ENCODE measurements around the gene DTX1.

Gene DTX1

GRCh38 chr12:113071135-113072112 is 14.9 kb downstream of the DTX1 start:
- no peak for DNase-seq (ENCODE audit: low read depth)
- H3K4me3 ChIP-seq (ENCODE audit: low read length) = no peak overlapping the region
- TF ChIP-seq, protein P1, sequence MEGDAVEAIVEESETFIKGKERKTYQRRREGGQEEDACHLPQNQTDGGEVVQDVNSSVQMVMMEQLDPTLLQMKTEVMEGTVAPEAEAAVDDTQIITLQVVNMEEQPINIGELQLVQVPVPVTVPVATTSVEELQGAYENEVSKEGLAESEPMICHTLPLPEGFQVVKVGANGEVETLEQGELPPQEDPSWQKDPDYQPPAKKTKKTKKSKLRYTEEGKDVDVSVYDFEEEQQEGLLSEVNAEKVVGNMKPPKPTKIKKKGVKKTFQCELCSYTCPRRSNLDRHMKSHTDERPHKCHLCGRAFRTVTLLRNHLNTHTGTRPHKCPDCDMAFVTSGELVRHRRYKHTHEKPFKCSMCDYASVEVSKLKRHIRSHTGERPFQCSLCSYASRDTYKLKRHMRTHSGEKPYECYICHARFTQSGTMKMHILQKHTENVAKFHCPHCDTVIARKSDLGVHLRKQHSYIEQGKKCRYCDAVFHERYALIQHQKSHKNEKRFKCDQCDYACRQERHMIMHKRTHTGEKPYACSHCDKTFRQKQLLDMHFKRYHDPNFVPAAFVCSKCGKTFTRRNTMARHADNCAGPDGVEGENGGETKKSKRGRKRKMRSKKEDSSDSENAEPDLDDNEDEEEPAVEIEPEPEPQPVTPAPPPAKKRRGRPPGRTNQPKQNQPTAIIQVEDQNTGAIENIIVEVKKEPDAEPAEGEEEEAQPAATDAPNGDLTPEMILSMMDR (IDR thresholded peaks at IDR 0.05; ENCODE audit: insufficient read depth, low read depth, low read length, missing control alignments) = no peak

GRCh38 chr12:113072136-113072535 is 15.6 kb downstream of the DTX1 start:
- no peak for DNase-seq (ENCODE audit: low read depth)
- TF ChIP-seq, protein P1 (IDR thresholded peaks at IDR 0.05; ENCODE audit: insufficient read depth, low read depth, low read length, missing control alignments) = no peak
- no peak overlapping the region for H3K4me3 ChIP-seq (ENCODE audit: low read length)

GRCh38 chr12:113073586-113073985 is 17.1 kb downstream of the DTX1 start:
- TF ChIP-seq, protein P1 (IDR thresholded peaks at IDR 0.05; ENCODE audit: insufficient read depth, low read depth, low read length, missing control alignments) = no peak
- no peak for DNase-seq (ENCODE audit: low read depth)

DNA sequence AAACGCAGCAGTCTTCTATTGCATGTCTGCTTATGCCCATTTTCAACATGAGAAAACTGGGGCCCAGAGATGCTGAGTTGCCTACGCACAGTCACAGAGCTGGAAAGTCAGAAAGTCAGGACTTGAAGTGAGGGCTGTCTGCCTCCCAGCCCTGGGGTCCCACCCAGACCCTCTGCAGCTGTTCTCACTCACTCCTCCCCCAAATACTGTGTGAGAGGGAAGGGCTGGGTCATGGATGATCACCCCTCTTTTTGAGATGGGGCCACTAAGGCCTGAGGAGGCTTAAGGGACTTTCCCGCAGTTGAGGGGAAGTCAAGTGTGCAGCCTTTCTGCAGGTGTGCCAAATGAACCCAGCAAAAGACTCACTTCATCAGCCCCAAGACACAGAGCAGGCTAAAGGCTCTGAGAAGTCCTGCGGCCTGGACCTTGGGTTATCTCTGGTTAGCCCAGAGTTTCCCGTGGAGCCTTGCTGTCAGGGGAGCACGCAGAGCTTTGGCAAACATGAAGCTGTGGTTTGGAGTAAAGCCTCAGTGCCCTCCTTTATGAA is 18.7 kb downstream of the DTX1 start:
- no peak for DNase-seq (ENCODE audit: low read depth)
- TF ChIP-seq, protein P1 (IDR thresholded peaks at IDR 0.05; ENCODE audit: insufficient read depth, low read depth, low read length, missing control alignments) = no peak
- no peak overlapping the region for H3K4me3 ChIP-seq (ENCODE audit: low read length)

More at GRCh38 chr12:113073586-113073985, 17.1 kb downstream of the DTX1 start:
- no peak overlapping the region for H3K4me3 ChIP-seq (ENCODE audit: low read length)

DNA sequence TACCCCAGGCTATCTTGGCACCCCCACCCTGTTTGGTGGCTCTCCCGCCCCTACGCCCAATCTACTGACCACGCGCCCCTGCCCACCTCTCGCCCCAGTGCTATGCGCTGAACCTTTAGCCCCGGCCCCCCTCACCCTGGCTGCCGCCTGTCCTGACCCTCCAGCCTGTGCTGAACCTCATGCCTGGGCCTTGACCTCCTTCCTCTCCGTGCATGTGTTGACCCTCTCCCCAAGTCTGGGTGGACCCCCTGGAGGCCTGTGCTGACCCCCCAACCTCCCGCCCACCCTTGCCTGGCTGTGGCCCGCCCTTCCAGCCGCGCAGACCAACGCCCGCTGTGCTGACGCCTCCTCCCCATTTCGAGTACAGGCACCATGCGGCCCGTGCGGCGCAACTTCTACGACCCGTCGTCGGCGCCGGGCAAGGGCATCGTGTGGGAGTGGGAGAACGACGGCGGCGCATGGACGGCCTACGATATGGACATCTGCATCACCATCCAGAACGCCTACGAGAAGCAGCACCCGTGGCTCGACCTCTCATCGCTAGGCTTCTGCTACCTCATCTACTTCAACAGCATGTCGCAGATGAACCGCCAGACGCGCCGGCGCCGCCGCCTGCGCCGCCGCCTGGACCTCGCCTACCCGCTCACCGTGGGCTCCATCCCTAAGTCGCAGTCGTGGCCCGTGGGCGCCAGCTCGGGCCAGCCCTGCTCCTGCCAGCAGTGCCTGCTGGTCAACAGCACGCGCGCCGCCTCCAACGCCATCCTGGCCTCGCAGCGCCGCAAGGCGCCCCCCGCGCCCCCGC is 20.7 kb downstream of the DTX1 start:
- no peak for DNase-seq (ENCODE audit: low read depth)
- no peak overlapping the region for H3K4me3 ChIP-seq (ENCODE audit: low read length)
- TF ChIP-seq, protein P1 (IDR thresholded peaks at IDR 0.05; ENCODE audit: insufficient read depth, low read depth, low read length, missing control alignments) = no peak

- H3K4me3 ChIP-seq (ENCODE audit: low read length) = no peak overlapping the region
- DNase-seq (ENCODE audit: low read depth) = no peak
- TF ChIP-seq, protein P1 (IDR thresholded peaks at IDR 0.05; ENCODE audit: insufficient read depth, low read depth, low read length, missing control alignments) = no peak
These were observed 21.3 kb downstream of the DTX1 start for GRCh38 chr12:113077859-113078255.

Data from epithelial cell of esophagus (primary cell).